Activated naive CD8-positive, alpha-beta T cell treated with anti-CD3 and anti-CD28 coated beads, Interleukin-2, amount 50 U/mL, for 16 hours (primary cell): Measurements from ENCODE around the gene ZNF814.
"Not testable (repeated sequence)": the region's sequence is repeated elsewhere in the genome, so short reads cannot be mapped to it uniquely, and the experiment has no call there.

Experiments
- DNase-seq: peaks from one replicate; pipeline ENCODE4 v3.0.0-alpha.2; 2020; ENCODE audit warnings: low read depth, low spot score

Gene ZNF814

GRCh38 chr19:57888560-57889231 is at the start of gene ZNF814:
Gene ZNF814, minus strand, starts transcription at chr19:57889037. Its CDS starts 235 bp downstream, at chr19:57888802.
- peak; percentile 68 for DNase-seq

GRCh38 chr19:57935731-57936130 is 46.9 kb upstream of the ZNF814 start:
- DNase-seq: no peak

- no peak for DNase-seq
These were observed 46.2 kb upstream of the ZNF814 start, which contains the start of gene ZNF418 for GRCh38 chr19:57934820-57935665. Gene ZNF418, minus strand, starts transcription at chr19:57935402. Its CDS starts 1,580 bp downstream, at chr19:57933822.

GRCh38 chr19:57927587-57927986 is 38.8 kb upstream of the ZNF814 start:
- DNase-seq: no peak

- DNase-seq: peak; percentile 72
These were observed 27.5 kb upstream of the ZNF814 start, which contains the start of gene ZNF417 for GRCh38 chr19:57916168-57916995. Gene ZNF417, minus strand, starts transcription at chr19:57916592. Its CDS starts 181 bp downstream, at chr19:57916411.

- DNase-seq: no peak
These were observed 25.7 kb upstream of the ZNF814 start for GRCh38 chr19:57914531-57914930.

GRCh38 chr19:57907394-57907793 is 18.6 kb upstream of the ZNF814 start:
- DNase-seq: no peak

GRCh38 chr19:57905258-57905657 is 16.4 kb upstream of the ZNF814 start:
- DNase-seq: no peak

GRCh38 chr19:57903618-57904184 is 14.9 kb upstream of the ZNF814 start:
- DNase-seq: no peak

GRCh38 chr19:57900311-57900710 is 11.5 kb upstream of the ZNF814 start:
- DNase-seq: no peak

GRCh38 chr19:57890706-57891105 is 1.9 kb upstream of the ZNF814 start:
- not testable (repeated sequence) for DNase-seq

GRCh38 chr19:57888107-57888559 is 704 bp downstream of the ZNF814 start:
- no peak for DNase-seq

- DNase-seq: no peak
These were observed 1.5 kb downstream of the ZNF814 start for GRCh38 chr19:57887195-57887941.

- DNase-seq: no peak
These were observed 2.8 kb downstream of the ZNF814 start for GRCh38 chr19:57886046-57886445.

- DNase-seq: not testable (repeated sequence)
These were observed 14.7 kb downstream of the ZNF814 start for GRCh38 chr19:57873883-57874799.

GRCh38 chr19:57872450-57872849 is 16.4 kb downstream of the ZNF814 start:
- DNase-seq: no peak

GRCh38 chr19:57870225-57870624 is 18.6 kb downstream of the ZNF814 start:
- no peak for DNase-seq

- DNase-seq: not testable (repeated sequence)
These were observed 19.2 kb downstream of the ZNF814 start for GRCh38 chr19:57869655-57870054.

GRCh38 chr19:57867868-57868492 is 20.9 kb downstream of the ZNF814 start:
- no peak for DNase-seq
